GM20431 (cell line): ENCODE measurements around the gene NEK11.
"Not testable (repeated sequence)": the region's sequence is repeated elsewhere in the genome, so short reads cannot be mapped to it uniquely, and the experiment has no call there.

Source experiments
- in situ Hi-C: fragments of 300-500 bp; cut with MseI, MboI; formaldehyde crosslinking; loops from one replicate; pipeline ENCODE4 v1.15.0; 2020; ENCODE audit warnings: low sequenced_read_pairs; ENCODE audit not compliant: unreplicated experiment

NEK11 gene

GRCh38 chr3:131282379-131282778 is 255.7 kb downstream of the NEK11 start:
- in situ Hi-C loops = no loop called here

- in situ Hi-C loops = no loop called here
Observed at GRCh38 chr3:131282967-131283366, 256.3 kb downstream of the NEK11 start.

DNA sequence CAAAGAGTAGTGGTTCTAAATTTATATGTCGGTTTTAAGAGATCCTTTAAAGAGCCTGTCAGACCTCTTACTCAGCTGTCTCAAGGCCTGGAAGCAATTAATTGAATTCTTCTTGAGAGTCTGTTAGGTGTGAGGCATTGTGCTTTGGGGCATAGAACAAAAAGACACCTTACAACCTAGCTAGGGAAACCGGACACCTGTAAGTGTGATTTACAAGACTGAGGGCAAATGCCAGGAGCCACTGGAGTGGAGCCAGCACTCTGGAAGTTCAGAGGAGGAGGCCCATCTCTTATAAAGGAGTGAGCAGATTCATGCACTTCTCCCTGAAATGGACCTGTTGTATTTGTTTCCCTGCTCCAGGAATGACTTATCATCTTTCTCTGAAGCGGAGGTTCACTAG is 257.2 kb downstream of the NEK11 start:
- in situ Hi-C loops = no loop called here

- in situ Hi-C loops = no loop called here
Observed at GRCh38 chr3:131284302-131284701, 257.6 kb downstream of the NEK11 start.

GRCh38 chr3:131285456-131285855 is 258.8 kb downstream of the NEK11 start:
- in situ Hi-C loops = no loop called here

DNA sequence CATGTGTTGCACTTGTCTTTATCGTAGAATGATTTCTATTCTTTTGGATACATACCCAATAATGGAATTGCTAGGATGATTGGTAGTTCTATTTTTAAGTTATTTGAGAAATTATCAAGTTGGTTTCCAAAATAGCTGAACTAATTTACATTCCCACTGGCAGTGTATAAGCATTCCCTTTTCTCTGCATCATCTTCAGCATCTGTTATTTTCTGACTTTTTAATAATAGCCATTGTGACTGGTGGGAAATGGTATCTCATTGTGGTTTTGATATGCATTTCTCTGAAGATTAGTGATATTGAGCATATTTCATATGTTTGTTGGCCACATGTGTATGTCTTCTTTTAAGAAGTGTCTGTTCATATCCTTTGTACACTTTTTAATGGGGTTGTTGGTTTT is 273.2 kb downstream of the NEK11 start:
- in situ Hi-C loops = no loop called here

DNA sequence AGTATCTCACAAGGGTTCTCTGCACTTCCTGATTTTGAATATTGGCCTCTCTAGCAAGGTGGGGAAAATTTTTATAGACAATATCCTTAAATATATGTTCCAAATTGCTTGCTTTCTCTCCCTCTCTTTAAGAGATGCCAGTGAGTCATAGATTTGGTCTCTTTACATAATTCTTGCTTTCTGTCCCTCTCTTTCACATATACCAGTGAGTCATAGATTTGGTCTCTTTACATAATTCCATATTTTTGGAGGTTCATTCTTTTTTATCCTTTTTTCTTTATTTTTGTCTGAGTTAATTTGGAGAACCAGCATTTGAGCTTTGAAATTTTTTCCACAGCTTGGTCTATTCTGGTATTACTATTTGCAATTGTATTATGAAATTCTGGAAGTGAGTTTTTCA is 277.2 kb downstream of the NEK11 start:
- in situ Hi-C loops = no loop called here

DNA sequence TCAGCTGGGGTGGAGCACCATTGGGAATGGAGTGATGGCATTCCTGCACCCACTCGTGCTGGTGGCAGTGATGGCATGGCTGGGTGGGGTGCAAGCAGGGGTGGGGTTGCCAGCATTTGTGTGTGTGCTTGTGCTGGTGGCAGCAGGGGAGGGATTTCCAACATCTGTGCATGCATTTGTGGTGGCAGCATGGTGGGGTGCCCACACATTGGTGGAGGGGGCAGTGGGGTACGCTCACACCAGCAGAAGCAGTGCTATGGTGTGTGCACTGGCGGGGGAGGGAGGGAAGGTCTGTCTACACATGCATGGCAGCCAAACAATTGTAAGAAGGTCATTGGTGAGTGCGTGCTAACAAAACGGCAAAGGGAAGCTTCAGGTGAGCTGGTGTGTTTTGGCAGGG is 278.2 kb downstream of the NEK11 start:
- in situ Hi-C loops = no loop called here

DNA sequence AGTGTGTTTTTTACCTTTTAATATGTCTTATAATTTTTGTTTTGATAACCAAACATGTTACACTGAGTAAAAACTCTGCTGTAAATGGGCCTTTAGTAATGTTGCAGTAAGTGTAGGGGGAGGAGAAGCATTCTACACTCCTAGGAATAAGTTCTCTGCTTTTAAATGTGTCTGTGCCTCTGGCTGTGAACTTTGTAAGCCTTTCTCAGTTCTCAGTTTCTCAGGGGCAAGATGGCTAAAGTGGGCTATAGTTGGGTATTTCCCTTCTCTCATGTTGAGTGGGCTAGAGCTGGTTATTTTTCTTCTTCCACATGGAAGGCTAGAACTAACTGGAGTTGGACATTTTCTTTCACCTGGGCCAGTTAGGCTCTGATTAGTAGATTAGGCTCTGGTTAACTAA is 279.6 kb downstream of the NEK11 start:
- in situ Hi-C loops = no loop called here

DNA sequence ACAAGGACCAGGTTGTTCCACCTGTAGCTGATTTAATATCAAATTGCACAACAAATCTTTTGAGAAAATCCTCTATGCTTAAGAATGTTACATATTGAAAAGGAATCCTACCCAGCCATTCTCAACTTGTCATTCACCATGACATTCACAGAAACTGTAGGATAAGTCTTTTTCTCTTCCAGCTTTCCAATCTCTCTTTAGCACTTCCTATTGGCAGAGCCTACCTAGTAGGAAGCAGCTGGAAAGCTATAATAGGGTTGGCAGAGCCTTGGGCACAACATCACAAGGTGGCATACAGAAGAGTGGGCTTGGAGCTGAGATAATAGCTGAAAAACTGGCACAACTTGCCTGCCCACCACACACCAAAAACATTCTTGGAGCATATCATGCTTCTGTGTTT is 287.6 kb downstream of the NEK11 start:
- in situ Hi-C loops = no loop called here

GRCh38 chr3:131315162-131315561 is 288.5 kb downstream of the NEK11 start:
- in situ Hi-C loops = no loop called here

DNA sequence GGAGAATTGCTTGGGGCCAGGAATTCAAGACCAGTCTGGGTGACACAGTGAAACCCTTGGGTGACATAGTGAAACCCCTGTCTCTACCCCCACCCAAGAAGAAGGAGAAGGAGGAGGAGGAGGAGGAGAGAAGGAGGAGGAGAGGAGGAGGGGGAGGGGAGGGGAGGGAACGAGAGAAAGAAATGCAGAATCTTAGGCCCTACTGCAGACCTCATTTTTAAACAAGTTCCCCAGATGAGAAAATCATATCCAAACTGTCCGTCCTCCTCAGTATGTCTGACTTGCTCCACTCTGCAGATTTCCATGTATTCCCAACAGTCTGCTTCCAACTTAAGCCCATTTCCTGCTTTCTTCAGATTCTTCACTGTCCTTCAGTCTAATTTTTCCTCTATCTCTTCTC is 291.0 kb downstream of the NEK11 start:
- in situ Hi-C loops = no loop called here

- in situ Hi-C loops = no loop called here
Observed at GRCh38 chr3:131323014-131323413, 296.3 kb downstream of the NEK11 start.

GRCh38 chr3:131323792-131324191 is 297.1 kb downstream of the NEK11 start:
- in situ Hi-C loops = no loop called here

DNA sequence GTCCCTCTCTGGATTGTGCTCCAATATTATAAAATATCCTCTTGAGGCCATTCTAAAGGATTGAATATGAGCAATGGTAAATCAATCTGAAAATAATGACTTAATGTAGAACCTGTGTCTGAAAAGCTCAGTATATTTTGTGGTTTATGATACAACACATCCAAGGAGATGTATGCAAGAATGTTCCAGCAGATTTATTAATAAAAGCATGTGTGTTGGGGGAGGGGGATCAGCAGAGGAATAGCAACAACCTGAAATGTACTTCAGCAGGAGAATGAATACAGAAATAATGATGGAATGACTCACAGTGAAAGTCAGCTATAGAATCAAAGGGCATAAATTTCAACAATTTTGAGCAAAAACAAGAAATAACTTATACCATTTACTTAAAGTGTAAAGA is 298.2 kb downstream of the NEK11 start:
- in situ Hi-C loops = no loop called here

DNA sequence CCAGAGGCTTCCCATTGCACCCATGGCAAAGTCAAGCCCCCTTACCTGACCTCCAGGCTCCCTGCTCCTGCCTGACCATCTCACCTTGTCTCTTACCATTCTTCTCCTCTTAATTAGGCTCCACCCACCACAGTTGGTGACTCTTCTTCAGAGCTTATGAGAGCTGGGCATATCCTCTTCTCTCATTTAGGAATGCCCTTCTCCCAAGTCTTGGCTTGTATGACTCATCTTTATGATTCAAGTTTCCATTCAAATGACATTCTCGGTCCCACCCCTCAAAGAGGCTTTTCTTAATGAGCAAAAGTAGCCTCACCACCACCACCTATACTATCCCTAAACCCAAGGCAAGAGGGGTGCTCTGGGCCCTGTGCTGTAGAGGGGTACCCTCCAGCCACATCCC is 299.6 kb downstream of the NEK11 start:
- in situ Hi-C loops = no loop called here

DNA sequence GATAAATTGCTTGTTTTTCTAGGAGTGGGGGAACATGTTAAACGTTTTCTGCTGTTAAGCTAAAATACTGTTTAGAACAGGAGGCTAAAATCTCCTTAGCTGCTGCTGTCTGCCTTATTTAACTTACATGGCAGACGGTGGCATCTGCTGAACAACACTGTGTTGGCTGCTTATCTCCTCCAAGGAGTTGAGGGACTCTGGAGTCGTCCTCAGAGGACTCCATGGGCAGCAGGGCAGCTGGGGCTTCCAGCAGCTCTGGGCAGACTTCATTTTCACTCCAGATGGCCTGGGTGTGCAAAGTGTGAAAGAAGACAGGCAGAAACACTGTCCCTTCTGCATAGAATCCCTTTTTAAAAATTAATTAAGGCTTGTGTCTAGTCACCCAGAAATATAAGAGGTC is 302.0 kb downstream of the NEK11 start:
- in situ Hi-C loops = no loop called here

DNA sequence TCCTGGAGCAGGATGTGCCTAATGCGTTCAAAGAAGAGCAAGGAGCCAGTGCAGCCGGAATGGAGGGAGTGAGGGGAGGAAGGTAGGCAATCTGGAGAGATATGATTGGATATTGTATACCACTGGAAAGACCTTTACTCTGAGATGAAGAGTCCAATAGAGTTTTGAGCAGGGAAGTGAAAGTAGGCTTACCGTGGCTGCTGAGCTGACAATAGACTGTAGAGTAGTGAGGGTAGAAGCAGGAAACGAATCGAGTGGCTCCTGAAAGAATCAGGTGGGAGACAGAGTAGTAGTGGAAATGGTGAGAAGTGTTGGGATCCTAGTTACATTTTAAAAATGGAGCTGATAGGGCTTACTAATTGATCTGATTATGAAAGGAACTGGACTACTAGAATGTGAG is 303.1 kb downstream of the NEK11 start:
- in situ Hi-C loops = no loop called here

- in situ Hi-C loops = not testable (repeated sequence)
Observed at GRCh38 chr3:131331456-131332085, 304.9 kb downstream of the NEK11 start.

GRCh38 chr3:131338948-131339640 is 312.4 kb downstream of the NEK11 start:
- in situ Hi-C loops = no loop called here

- in situ Hi-C loops = no loop called here
Observed at GRCh38 chr3:131341761-131342160, 315.1 kb downstream of the NEK11 start.

DNA sequence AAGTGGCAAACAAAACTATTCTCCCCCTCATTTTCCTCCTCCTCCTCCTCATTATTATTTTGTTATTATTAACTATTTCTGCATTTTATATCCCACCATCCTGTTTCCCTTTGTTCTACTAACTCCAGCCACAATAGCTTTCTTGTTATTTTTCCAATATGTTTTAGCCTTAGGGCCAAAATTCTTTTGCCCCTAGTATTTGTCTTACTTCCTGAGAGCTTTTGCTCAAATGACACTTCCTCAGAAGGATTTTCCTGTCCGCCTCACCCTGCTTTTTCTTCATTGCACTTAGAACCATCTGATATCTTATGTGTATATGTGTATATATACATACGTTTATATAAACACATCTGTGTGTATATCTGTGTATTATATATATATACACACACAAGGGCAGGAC is 322.2 kb downstream of the NEK11 start:
- in situ Hi-C loops = no loop called here
